Ecto neural progenitor cell (in vitro differentiated cells): ENCODE measurements around the gene ZBTB18.
"Not testable (repeated sequence)": the region's sequence is repeated elsewhere in the genome, so short reads cannot be mapped to it uniquely, and the experiment has no call there.

Experiments used
- DNase-seq: peaks from one replicate; pipeline ENCODE4 v3.0.0-alpha.2; 2018; ENCODE audit warnings: low spot score

The ZBTB18 gene

DNA sequence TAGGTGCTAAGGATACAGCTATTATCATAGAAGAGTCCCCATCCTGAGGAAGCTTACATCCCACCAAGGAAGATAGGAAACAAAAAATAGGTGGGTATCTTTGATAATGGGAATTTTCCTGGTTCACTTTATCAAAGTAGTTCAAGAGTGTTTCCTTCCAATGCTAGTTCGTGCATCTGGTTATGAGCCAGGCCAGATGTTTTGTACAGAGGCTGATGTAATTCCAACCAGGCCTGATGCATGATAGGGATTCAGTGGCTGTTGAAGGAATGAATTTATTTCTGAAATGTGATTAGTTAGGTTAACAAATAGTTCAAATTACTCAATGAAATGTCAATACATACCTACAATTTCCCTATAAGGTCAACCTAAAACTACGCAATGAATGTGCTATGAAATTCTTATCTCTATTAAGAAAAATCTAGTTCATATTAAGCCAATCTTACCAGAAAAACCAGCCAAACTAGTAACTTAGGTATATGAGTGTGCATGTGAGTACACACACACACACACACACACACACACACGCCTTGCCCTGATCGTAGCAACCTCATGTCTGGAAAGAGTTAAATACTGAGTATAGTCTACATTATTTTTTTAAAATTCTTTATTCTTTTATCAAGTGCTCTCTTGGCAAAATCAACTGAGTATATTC is 9.5 kb upstream of the ZBTB18 start:
- no peak for DNase-seq

DNA sequence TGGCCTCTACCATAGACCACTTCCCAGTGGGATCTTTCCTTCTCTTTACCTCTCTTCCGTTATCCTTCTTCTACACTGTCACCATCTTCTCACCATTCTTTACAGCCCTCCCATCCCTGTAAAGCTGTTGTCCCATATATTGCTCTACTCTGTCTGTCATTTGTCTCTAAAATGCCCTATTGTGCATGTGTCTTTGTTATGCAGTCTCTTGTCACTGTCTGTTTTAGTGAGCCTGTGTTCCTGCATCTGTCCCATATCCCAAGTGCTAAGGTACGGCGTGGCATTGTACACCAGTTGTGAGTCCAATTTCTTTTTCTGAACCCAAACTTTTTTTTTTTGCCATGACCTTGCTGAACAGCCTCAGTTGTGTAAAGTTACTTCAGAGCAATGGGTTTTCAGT is 8.8 kb upstream of the ZBTB18 start:
- DNase-seq = no peak

GRCh38 chr1:244044423-244044822 is 6.7 kb upstream of the ZBTB18 start:
- DNase-seq = no peak

DNA sequence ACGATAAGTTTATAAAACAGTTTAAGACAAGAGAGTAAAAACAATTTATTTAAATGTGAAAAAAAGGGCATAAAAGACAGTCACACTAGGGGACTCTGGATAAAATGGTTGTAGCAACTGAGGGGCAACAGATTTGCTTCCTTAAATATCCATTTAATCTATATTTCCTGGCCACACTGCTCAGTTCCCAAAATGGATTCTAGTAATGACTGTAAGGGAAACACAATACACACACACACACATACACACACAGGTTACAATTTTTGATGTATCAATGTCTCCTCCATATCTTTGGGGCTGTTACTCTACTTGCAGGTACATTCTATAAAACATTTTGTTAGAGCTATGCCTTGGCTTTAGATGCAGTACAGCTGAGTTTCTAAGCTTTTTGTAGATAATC is 4.8 kb upstream of the ZBTB18 start:
- DNase-seq = not testable (repeated sequence)

DNA sequence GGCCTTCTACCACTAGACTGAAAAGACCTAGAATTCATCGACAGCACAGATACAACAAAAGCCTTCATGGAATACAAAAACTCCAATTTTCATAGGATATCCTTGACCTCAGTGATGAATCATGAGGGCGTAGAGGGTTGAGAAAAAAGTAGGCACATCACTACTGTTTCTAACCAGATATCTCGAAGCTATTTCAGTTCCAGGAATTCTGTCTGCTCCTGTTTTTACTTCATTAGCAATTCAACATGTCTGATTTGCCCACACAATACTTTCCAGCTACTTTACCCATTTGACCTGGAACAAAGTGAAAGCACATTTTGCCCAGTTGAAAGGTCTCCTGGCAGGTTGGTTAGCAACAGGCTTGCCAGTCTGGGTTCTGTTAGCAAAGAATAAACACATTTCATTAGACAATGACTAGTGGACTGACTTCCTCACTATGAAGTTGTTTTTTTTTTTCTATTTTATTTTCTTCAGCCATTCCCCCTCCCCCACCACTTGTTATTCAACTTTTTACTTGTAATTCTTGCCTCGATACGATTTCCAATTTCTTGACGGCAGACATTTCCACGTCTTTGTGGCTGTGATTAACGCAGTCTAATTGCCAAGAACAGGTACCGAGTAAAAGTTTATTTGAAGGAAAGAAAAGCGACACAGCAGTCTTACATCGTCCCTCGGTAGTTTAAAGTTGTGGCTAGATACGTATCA is 4.0 kb upstream of the ZBTB18 start:
- DNase-seq = no peak

DNA sequence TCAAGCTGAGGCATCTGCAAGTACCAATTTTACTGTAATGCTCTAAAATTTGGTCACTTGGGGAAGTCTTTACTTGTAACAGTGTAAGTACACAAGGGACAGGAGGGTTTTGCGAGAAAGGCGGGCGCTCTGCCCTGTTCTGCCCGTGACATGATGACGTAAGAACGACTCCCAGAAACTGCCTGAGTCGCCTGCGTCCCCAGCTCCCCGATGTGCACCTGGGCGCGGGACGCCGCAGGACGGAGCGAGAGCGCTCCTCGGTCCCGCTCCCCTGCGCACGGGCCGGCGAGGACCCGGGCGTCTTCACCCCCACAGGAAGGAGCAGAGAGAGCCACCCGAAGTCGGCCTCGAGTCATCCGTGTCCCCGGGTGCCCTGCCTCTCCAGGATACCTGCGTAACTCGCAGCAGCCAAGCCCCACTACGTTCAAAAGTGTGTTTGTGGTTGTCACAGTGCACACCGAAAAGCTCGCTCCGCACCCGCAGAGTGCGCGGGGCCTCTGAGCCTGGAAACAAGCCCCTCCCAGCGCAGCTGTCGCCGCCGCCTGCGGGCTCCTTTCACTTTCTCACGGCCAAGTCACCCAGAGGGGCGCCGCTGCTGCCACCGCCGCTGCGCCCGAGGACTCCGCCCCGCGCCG is 3.3 kb upstream of the ZBTB18 start:
- DNase-seq = no peak

GRCh38 chr1:244048256-244049161 is 2.6 kb upstream of the ZBTB18 start:
- DNase-seq = peak; percentile 99

DNA sequence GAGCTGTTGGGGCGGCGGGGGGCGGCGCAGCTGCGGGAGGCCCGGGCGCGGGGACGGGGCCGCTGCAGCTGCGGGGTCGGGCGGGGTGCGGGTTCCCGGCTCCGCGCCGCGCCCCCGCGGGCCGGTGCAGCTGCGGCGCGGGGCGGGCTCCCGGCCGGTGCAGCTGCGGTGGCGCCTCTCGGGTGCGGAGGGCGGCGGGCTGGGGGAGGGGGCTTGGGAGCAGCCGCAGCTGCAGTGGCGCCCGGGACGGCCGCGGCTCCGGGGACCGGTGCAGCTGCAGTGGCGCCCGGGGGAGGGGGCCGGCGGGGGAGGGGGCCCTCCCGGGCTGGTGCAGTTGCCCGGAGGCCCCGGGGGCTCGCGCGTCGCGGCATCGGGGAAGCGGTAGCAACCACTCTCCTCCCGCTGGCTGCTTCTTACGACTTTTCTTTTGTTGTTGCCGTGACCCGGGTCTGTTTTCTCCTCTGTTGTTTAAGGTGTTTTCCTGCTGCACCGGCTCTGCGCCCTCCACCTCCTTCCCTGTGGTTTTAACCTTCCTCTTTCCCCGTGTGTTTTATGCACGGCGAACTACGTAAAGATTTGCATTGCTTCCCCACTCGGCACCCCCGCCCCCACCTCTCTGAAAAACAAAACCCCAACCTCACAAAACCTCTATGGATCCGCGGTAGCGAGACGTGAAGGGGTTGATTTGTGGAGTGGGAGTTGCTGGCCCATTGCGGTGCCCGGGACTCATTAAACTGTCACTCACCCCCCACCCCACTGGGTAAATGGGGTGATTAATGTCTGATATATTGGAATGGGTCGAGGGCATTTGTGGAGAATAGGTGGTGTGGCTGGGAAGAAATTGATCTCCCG is 1.7 kb upstream of the ZBTB18 start:
- DNase-seq = peak; percentile 75

- DNase-seq = no peak
These were observed 859 bp upstream of the ZBTB18 start for GRCh38 chr1:244050014-244050834.

DNA sequence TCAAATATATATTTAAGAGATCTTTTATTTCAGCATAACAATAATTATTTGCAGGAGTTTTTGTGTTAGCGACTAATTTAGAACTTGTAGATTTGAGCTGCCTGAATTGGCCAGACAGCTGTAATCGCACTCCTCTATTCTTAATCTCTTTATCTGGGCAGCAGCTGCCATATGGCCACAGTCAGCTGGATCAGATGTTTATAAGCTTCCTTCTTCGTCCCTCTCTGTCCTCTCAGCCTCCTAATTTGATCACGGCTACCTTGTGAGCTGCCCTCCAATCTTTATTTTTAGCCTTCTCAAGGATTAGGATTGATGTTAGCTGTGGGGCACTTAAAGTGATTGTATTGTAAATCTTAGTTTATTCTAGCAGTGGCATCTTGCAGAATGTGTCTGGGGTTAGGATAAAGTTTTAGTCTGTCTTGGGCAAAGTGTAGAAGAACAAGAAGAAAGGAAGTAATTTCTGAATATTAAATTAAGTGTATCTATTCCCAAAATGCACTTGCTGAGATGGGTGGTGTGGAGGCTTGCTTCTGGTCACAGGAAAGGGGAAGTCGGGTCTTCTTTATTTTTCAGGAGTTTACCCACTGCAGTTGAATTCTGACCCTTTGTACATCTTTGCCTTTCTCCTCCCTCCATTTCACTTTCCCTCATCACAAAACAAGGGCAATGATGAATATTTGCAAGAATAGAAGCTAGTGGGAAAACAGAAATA is 1.1 kb downstream of the ZBTB18 start:
- DNase-seq = no peak

DNA sequence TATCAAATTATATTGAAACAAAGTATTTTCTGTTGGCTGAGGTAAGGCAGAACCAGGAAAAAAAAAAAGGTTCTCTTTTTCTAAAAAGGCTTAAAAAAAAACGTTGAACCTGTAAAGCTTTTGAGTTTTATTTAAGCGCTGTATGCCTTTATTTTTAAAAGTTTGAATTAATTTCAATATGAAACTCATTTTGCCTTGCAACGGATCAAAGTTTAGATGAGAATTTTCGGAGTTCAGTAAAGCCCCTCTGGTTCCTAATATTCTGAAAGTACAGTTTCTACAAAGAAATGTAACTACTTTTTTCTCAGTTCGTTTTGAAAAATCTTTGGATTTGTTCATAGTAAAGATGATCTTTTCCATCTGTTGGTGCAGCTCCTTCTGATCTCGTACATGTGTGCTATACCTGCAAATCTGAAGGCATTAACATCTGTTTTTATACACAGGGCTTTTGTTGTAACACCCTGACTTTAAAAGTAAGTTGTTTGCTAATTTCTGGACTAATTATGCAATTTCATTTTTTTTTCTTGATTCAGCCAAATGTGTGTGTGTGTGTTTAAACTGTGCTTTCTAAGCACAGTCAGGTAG is 1.7 kb downstream of the ZBTB18 start:
- no peak for DNase-seq

- DNase-seq = no peak
These were observed 2.7 kb downstream of the ZBTB18 start for GRCh38 chr1:244053831-244054230.

GRCh38 chr1:244054247-244054923 is 3.3 kb downstream of the ZBTB18 start:
- DNase-seq = no peak

GRCh38 chr1:244054924-244055263 is 3.8 kb downstream of the ZBTB18 start:
- DNase-seq = no peak

- DNase-seq = no peak
These were observed 5.5 kb downstream of the ZBTB18 start for GRCh38 chr1:244056577-244056976.

GRCh38 chr1:244057474-244058385 is 6.6 kb downstream of the ZBTB18 start:
- DNase-seq = no peak

- no peak for DNase-seq
These were observed 9.0 kb downstream of the ZBTB18 start for GRCh38 chr1:244060117-244060516.

DNA sequence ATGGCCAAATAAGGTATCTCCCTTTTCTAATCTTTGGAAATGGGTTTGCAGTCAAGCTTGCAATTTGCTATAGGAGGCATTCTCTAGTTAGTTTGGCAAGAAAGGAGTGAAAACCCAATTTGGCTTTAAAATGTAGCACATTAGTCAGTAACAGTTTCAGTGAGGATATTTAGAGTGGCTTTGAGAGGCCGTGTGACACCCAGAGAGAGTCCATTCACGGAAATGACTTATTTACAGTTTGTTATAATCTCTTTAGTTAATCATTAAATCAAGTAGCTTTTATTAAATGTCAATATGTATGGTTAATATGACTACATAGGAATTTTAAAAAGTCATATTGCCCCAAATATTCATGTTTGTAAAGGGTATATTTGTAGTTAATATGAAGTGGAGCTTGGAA is 9.6 kb downstream of the ZBTB18 start:
- DNase-seq = no peak
